AG09309 (cell line): Measurements from ENCODE around the gene EIF3K.

Source experiments
- DNase-seq: peaks from one replicate; pipeline ENCODE4 v3.0.0-alpha.2; 2010; ENCODE audit warnings: low read depth
- H3K4me3 ChIP-seq: 2 replicates; pipeline ENCODE4 v1.5.1; 2011; ENCODE audit warnings: mild to moderate bottlenecking, low read depth, low read length, moderate library complexity; ENCODE audit not compliant: control insufficient read depth
- CTCF ChIP-seq: IDR thresholded peaks from 2 replicates; pipeline ENCODE4 v1.5.1; 2011; ENCODE audit warnings: mild to moderate bottlenecking, low read depth, low read length, inconsistent platforms; ENCODE audit not compliant: insufficient read depth, control insufficient read depth; ENCODE audit errors: missing control alignments

The EIF3K gene

GRCh38 chr19:38684862-38685665 is 66.1 kb downstream of the EIF3K start:
- TF ChIP-seq CTCF = no peak
- no peak for DNase-seq
- no peak overlapping the region for H3K4me3 ChIP-seq

GRCh38 chr19:38685666-38686529 is 66.9 kb downstream of the EIF3K start:
- peak; percentile 64 for TF ChIP-seq CTCF
- no peak for DNase-seq
- no peak overlapping the region for H3K4me3 ChIP-seq

GRCh38 chr19:38686530-38686888 is 67.5 kb downstream of the EIF3K start:
- no peak for DNase-seq
- no peak overlapping the region for H3K4me3 ChIP-seq
- no peak for TF ChIP-seq CTCF
